GM12872 (cell line): ENCODE results near the gene CEL.

Experiments used
- TF ChIP-seq, protein P1 (sequence below): IDR thresholded peaks from 3 replicates; pipeline ENCODE4 v1.5.1; 2011; ENCODE audit warnings: low read depth, mild to moderate bottlenecking, low read length, moderate library complexity; ENCODE audit not compliant: insufficient read depth

Gene CEL

GRCh38 chr9:133109931-133110650 is 48.3 kb downstream of the CEL start:
- TF ChIP-seq, protein P1, sequence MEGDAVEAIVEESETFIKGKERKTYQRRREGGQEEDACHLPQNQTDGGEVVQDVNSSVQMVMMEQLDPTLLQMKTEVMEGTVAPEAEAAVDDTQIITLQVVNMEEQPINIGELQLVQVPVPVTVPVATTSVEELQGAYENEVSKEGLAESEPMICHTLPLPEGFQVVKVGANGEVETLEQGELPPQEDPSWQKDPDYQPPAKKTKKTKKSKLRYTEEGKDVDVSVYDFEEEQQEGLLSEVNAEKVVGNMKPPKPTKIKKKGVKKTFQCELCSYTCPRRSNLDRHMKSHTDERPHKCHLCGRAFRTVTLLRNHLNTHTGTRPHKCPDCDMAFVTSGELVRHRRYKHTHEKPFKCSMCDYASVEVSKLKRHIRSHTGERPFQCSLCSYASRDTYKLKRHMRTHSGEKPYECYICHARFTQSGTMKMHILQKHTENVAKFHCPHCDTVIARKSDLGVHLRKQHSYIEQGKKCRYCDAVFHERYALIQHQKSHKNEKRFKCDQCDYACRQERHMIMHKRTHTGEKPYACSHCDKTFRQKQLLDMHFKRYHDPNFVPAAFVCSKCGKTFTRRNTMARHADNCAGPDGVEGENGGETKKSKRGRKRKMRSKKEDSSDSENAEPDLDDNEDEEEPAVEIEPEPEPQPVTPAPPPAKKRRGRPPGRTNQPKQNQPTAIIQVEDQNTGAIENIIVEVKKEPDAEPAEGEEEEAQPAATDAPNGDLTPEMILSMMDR: no peak

DNA sequence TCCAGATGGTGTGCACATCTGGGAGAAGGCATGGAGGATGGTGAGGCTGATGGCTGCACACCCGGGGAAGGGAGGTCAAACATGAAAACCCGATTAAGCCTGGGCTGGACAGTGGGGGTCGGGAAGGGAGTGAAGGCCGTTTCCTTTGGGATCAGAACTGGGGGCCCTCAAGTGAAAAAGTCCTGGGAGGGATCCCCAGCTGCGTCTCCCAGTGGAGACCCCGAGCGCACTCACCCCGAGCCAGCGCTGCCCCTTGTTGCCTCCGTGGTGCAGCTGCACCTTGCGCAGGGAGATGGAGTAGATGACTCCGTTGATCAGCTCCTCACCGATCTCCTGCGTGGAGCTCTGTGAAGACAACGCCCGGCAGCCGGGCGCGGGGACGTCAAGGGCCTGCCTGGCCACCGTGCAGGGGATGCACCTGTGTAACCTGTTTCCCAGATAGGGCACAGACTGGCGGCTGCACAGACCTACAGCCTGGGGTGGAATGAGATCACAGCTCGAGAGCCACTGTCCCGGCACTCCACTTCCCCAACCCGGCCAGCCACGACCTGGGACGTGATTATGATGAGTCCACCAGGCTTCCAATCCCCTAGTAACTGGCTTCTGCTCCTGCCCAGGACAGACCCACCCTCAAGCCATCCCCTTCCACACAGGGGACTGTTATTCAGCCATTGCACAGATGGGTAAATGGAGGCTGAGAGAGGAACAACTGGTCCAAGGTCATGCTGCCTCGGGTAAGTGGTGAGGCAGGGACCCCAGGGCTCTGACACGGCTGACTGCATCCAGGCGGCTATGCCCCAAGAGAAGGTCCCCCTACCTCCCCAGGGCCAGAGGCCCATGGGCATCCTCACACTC is 50.3 kb downstream of the CEL start:
- TF ChIP-seq, protein P1: no peak

- TF ChIP-seq, protein P1: no peak
These were observed 50.9 kb downstream of the CEL start for GRCh38 chr9:133112663-133113026.

- TF ChIP-seq, protein P1: no peak
These were observed 51.6 kb downstream of the CEL start for GRCh38 chr9:133113163-133113948.

DNA sequence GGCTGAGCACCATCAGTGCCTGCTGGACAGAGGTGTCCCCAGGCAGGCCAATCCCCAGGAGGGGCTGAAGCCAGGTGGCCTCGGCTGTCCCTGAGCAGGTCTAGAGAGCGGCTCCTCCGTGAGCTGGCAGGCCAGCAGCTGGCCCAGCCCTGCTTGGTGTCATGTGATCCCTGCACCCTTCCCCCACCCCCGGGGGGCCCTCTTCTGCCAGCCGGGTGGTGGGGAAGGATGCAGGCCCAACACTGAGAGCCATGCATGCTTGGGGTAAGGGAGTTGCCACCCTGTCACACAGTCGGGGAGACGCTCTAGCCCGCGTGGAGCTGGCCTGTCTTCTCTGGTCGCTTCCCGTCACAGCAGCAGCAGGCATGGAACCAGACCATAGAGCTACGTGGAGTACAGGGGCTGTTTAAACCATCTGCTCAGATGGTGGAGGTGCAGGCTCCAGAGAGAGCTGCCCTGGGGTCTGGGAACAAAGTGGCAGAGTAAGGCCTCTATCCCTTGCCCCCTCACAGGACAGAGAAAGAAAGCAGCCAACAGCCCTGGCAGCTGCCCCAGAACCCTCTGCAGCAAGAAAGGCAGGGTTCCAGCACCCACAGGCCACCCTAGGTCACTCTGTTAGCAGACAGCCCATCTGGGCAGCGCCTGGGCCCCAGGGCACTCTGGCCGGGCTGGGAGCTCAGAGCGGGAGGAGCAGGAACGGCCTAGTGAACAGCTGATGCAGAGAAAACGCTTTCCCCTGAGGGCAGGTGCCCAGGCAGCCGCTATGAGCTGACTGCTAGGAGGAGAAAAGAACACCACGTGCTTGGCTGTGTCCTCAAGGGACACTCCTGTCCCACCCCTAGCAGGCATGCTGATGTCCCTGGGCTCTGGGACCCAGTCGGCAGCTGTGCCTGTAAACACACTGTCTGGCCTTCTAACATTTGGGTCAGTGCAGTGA is 52.4 kb downstream of the CEL start:
- TF ChIP-seq, protein P1: no peak

DNA sequence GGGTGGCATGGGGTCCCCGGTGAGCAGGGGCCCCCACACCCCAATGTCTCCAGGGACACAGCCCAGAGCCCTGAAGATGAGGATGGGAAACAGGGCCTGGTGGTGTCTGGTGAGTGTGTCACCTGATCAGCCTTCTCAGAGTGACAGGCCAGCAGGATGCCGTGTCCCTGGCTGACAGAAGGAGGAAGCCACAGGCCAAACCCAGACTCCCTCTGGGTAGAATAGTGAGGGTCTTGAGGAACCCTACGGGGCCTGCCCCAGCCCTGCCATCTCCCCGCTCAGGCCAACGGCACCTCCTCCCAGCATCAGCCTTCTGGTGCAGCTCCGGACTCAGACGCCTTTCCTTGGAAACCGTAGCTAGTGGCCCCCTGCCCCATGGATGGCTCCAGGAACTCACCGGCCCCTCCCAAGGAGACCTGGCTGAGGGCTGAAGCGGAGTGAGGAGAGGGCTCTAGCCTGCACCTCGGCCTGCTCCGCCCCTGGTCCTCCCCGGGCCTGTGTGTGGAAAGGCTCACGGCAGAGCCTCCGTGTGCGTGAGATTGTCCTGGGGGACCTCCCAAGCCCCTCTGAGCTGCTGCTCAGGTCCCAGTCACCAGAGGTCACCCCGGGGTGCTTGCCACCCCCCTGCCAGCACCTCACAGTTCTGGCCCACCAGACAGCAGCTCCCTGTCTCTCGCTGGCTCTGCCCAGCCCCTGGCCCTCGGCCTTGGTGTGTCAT is 53.3 kb downstream of the CEL start:
- TF ChIP-seq, protein P1: no peak
